Activated CD4-positive, alpha-beta T cell treated with anti-CD3 and anti-CD28 coated beads for 36 hours (primary cell): Measurements from ENCODE around the gene RIMKLB. TPM values are rescaled to one million over a fixed set of nuclear protein-coding genes. Genes with fewer than 3 reads are reported as not detected.
"Not testable (repeated sequence)": the region's sequence is repeated elsewhere in the genome, so short reads cannot be mapped to it uniquely, and the experiment has no call there.

Experiments used
- ATAC-seq: fragments of 200-7000 bp; cut with Tn5 transposase; one replicate; pipeline ENCODE4 v1.10.0; 2021; ENCODE audit warnings: mild to moderate bottlenecking, moderate library complexity
- CTCF ChIA-PET: fragments of 350-600 bp; sonication (Branson Sonifier 250); formaldehyde crosslinking; loops from one replicate; lab custom pipeline; 2021; ENCODE audit warnings: antibody characterized with exemption; lab: Charles Lee
- POLR2A ChIA-PET: fragments of 350-600 bp; sonication (Branson Sonifier 250); formaldehyde crosslinking; loops from one replicate; lab custom pipeline; 2021; ENCODE audit warnings: antibody characterized with exemption, inconsistent platforms; lab: Charles Lee
- DNase-seq: peaks from one replicate; pipeline ENCODE4 v3.0.0-alpha.2; 2020
- H3K27ac Mint-ChIP-seq: one replicate; pipeline ENCODE4 v1.8.0; 2021; ENCODE audit warnings: mixed read lengths
- H3K27me3 Mint-ChIP-seq: one replicate; pipeline ENCODE4 v1.8.0; 2021; ENCODE audit warnings: mixed read lengths
- H3K36me3 Mint-ChIP-seq: one replicate; pipeline ENCODE4 v1.8.0; 2021; ENCODE audit warnings: low read depth, mixed read lengths
- H3K4me1 Mint-ChIP-seq: one replicate; pipeline ENCODE4 v1.8.0; 2021; ENCODE audit warnings: mixed read lengths
- H3K4me3 Mint-ChIP-seq: one replicate; pipeline ENCODE4 v1.8.0; 2021; ENCODE audit warnings: mild to moderate bottlenecking, moderate library complexity, mixed read lengths
- H3K9me3 Mint-ChIP-seq: one replicate; pipeline ENCODE4 v1.8.0; 2021; ENCODE audit warnings: low read depth, mixed read lengths
- intact Hi-C, 2 experiments: fragments of 100-400 bp; cut with DNase I in 1 of 2; cut with micrococcal nuclease in 1 of 2; formaldehyde crosslinking; loops; one replicate each; pipeline versions ENCODE4 v1.14.2 to v1.15.1; 2022 to 2024; cut with DNase I, micrococcal nuclease
- total RNA-seq, 2 experiments: library from RNA; stranded (reverse); gene quantifications; one replicate each; pipeline ENCODE4 v1.2.3, GENCODE V29; 2021

RIMKLB gene
- total RNA-seq, 2 experiments from 2014 or later: 5.2 to 5.3 TPM

DNA sequence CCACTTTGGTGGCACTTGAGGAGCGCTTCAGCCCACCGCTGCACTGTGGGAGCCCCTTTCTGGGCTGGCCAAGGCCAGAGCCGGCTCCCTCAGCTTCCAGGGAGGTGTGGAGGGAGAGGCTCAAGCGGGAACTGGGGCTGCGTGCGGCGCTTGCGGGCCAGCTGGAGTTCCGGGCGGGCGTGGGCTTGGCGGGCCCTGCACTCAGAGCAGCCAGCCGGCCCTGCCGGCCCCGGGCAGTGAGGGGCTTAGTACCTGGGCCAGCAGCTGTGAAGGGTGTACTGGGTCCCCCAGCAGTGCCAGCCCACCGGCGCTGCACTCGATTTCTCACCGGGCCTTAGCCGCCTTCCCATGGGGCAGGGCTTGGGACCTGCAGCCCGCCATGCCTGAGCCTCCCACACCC is 96.8 kb downstream of the RIMKLB start:
- ATAC-seq, H3K27me3 Mint-ChIP-seq, H3K27ac Mint-ChIP-seq, H3K4me3 Mint-ChIP-seq, POLR2A ChIA-PET, CTCF ChIA-PET, H3K9me3 Mint-ChIP-seq, DNase-seq, intact Hi-C loops, H3K4me1 Mint-ChIP-seq, H3K36me3 Mint-ChIP-seq: not testable (repeated sequence)

DNA sequence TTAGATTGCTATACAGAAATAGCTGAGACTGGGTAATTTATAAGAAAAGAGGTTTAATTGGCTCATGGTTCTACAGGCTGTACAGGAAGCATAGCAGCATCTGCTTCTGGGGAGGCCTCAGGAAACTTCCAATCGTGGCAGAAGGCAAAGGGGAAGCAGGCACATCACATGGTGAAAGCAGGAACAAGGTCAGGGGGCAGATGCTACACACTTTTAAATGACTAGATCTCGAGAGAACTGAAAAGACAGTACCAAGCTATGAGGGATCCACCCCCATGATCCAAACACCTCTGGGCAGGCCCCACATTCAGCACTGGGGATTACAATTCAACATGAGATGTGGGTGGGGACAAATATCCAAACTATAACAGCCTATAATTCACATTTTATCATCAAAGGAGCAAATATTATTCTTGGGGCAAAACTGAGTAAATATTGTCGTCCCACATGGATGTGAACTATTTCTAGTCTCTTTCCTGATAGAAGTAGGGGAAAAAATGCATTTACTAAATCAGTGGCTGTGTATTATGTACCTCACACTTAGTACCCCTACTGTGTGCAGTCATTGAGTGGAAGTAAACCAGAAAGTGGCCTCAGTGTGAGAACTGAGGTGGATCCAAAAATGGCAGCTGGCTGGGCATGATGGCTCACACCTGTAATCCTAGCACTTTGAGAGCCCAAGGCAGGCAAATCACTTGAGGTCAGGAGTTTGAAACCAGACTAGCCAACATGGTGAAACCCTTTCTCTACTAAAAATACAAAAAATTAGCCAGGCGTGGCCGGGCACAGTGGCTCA is 99.2 kb downstream of the RIMKLB start:
- POLR2A ChIA-PET: no interaction called here
- no peak for DNase-seq
- Mint-ChIP-seq H3K4me1 (no peaks in the 10 kb centered on the region), H3K36me3 (no peaks in the 10 kb centered on the region), H3K4me3 (no peak overlapping the region), H3K9me3 (no peaks in the 10 kb centered on the region), H3K27ac (no peak overlapping the region), H3K27me3 (no peaks in the 10 kb centered on the region)
- CTCF ChIA-PET: interaction anchor here (1.3 to 1.6 kb wide), 2 partner anchors 64 to 152 kb away, joined by 3 to 4 read pairs; partner anchors contain the start of gene M6PR
- ATAC-seq: no peak
- intact Hi-C loops: loop anchor here in 1 of 2 experiments (1.0 kb wide), 1 partner anchor 11 kb away; no protein-coding TSS in a partner anchor

- ATAC-seq, intact Hi-C loops, DNase-seq, H3K36me3 Mint-ChIP-seq, H3K4me3 Mint-ChIP-seq, POLR2A ChIA-PET, H3K4me1 Mint-ChIP-seq, CTCF ChIA-PET, H3K27me3 Mint-ChIP-seq, H3K27ac Mint-ChIP-seq, H3K9me3 Mint-ChIP-seq: not testable (repeated sequence)
These were observed 103.4 kb downstream of the RIMKLB start for GRCh38 chr12:8801213-8801612.

- CTCF ChIA-PET: not testable (repeated sequence)
These were observed 107.0 kb downstream of the RIMKLB start for GRCh38 chr12:8804833-8805232.

DNA sequence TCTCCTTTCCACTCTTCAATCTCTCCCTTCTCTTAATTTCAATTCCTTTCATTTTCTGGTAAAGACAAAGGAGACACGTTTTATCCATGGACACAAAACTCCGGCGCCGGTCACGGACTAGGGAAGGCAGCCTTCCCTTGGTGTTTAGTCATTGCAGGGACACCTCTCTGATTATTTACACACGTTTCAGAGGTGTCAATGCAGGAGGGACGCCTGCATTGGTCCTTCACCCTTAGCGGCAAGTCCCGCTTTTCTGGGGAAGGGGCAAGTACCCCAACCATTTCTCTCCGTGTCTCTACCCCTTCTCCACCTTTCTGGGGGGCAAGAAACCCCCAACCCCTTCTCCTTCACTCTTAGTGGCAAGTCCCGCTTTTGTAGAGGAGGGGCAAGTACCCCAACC is 107.7 kb downstream of the RIMKLB start:
- intact Hi-C loops, H3K36me3 Mint-ChIP-seq, CTCF ChIA-PET, POLR2A ChIA-PET, H3K27ac Mint-ChIP-seq, ATAC-seq, DNase-seq, H3K9me3 Mint-ChIP-seq, H3K4me1 Mint-ChIP-seq, H3K27me3 Mint-ChIP-seq, H3K4me3 Mint-ChIP-seq: not testable (repeated sequence)

More at GRCh38 chr12:8804833-8805232, 107.0 kb downstream of the RIMKLB start:
- DNase-seq, H3K4me1 Mint-ChIP-seq, H3K4me3 Mint-ChIP-seq, ATAC-seq, POLR2A ChIA-PET, H3K27ac Mint-ChIP-seq, H3K9me3 Mint-ChIP-seq, H3K36me3 Mint-ChIP-seq, intact Hi-C loops, H3K27me3 Mint-ChIP-seq: not testable (repeated sequence)

- CTCF ChIA-PET, H3K27me3 Mint-ChIP-seq, ATAC-seq, H3K9me3 Mint-ChIP-seq, H3K4me1 Mint-ChIP-seq, DNase-seq, POLR2A ChIA-PET, H3K4me3 Mint-ChIP-seq, intact Hi-C loops, H3K27ac Mint-ChIP-seq, H3K36me3 Mint-ChIP-seq: not testable (repeated sequence)
These were observed 109.3 kb downstream of the RIMKLB start for GRCh38 chr12:8807084-8807483.

DNA sequence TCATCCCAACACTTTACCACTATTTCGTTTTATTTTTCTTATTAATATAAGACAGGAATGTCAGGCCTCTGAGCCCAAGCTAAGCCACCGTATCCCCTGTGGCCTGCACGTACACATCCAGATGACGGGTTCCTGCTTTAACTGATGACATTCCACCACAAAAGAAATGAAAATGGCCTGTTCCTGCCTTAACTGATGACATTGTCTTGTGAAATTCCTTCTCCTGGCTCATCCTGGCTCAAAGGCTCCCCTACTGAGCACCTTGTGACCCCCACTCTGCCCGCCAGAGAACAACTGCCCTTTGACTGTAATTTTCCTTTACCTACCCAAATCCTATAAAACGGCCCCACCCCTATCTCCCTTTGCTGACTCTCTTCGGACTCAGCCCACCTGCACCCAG is 112.3 kb downstream of the RIMKLB start:
- H3K4me3 Mint-ChIP-seq, H3K27ac Mint-ChIP-seq, H3K36me3 Mint-ChIP-seq, ATAC-seq, CTCF ChIA-PET, intact Hi-C loops, DNase-seq, POLR2A ChIA-PET, H3K27me3 Mint-ChIP-seq, H3K4me1 Mint-ChIP-seq, H3K9me3 Mint-ChIP-seq: not testable (repeated sequence)

DNA sequence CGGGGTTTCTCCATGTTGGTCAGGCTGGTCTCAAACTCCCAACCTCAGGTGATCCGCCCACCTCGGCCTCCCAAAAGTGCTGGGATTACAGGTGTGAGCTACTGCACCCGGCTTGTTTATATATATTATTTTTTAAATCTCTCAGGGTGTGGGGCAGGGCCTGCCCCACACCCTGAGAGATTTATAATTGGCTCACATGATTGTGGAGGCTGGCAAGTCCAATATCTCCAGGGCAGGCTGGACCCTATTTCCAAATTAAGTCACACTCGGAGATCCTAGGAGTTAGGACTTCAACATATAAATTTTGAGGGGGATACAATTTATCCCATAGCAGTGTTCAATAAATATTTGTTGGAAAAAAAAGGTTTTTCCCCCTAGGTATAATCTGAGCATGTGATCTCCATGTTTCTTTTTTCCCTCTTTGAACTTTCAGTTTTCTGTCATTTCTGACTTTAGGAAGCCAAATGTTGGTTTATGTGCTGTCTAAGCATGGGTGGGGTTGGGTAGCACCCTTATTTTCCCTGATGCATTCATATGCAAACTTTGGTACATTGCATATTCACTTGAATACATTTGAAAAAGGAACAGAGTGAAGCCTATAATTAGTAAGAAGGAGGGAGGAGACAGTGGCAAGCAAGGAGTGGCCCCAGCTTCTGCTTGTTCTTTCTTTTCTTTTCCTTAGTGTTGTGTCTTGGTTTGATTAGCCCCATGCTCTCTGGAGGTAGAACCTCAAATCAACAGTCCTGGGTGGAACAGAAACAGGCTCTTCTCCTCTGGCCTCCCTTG is 116.0 kb downstream of the RIMKLB start:
- intact Hi-C loops: no loop called here
- no peaks in the 10 kb centered on the region for H3K4me1 Mint-ChIP-seq
- no peak overlapping the region for H3K4me3 Mint-ChIP-seq

GRCh38 chr12:8816448-8817050 is 118.8 kb downstream of the RIMKLB start:
- POLR2A ChIA-PET: interaction anchor here (0.6 to 0.7 kb wide), 2 partner anchors 120 to 161 kb away, joined by 3 read pairs; no protein-coding TSS in a partner anchor
- H3K4me3 Mint-ChIP-seq: no peak overlapping the region
- ATAC-seq (no peak), DNase-seq (no peak)
- no peaks in the 10 kb centered on the region for H3K9me3 Mint-ChIP-seq
- H3K36me3 Mint-ChIP-seq: no peaks in the 10 kb centered on the region
- no peaks in the 10 kb centered on the region for H3K4me1 Mint-ChIP-seq
- no peak overlapping the region for H3K27ac Mint-ChIP-seq
- CTCF ChIA-PET: interaction anchor here (0.7 to 0.9 kb wide), 2 partner anchors 35 to 82 kb away, joined by 3 to 4 read pairs; no protein-coding TSS in a partner anchor
- intact Hi-C loops: no loop called here
- no peaks in the 10 kb centered on the region for H3K27me3 Mint-ChIP-seq

More for the DNA sequence above, 116.0 kb downstream of the RIMKLB start:
- ChIA-PET CTCF (interaction anchor here (0.9 kb wide), 1 partner anchor 49 kb away, joined by 3 read pairs; no protein-coding TSS in a partner anchor), POLR2A (no interaction called here)
- H3K9me3 Mint-ChIP-seq: no peaks in the 10 kb centered on the region
- H3K27me3 Mint-ChIP-seq: no peaks in the 10 kb centered on the region
- ATAC-seq: no peak
- no peaks in the 10 kb centered on the region for H3K36me3 Mint-ChIP-seq
- DNase-seq: no peak
- H3K27ac Mint-ChIP-seq: no peak overlapping the region

- DNase-seq (no peak), ATAC-seq (no peak)
- no peaks in the 10 kb centered on the region for H3K27me3 Mint-ChIP-seq
- intact Hi-C loops: no loop called here
- no peaks in the 10 kb centered on the region for H3K4me1 Mint-ChIP-seq
- H3K36me3 Mint-ChIP-seq: no peaks in the 10 kb centered on the region
- ChIA-PET CTCF (interaction anchor here (0.6 to 1.1 kb wide), 3 partner anchors 42 to 87 kb away, joined by 3 to 4 read pairs (median 3); no protein-coding TSS in a partner anchor), POLR2A (no interaction called here)
- H3K27ac Mint-ChIP-seq: no peak overlapping the region
- H3K4me3 Mint-ChIP-seq: no peak overlapping the region
- H3K9me3 Mint-ChIP-seq: no peaks in the 10 kb centered on the region
These were observed 120.1 kb downstream of the RIMKLB start for GRCh38 chr12:8817856-8818255.

DNA sequence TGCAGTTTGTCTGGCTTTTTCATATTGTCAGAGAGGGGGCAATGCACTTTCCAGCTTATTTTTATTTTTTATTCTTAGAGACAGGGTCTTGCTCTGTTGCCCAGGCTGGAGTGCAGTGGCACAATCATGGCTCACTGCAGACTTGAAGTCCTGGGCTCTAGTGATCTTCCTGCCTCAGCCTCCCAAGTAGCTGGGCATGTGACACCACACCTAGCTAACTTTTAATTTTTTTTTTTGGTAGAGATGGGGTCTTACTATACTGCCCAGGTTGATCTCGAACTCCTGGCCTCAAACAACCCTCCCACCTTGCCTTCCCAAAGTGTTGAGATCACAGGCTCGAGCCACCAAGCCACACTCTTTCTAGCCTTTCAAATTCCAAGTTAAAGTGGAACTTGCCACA is 120.7 kb downstream of the RIMKLB start:
- H3K27me3 Mint-ChIP-seq: no peaks in the 10 kb centered on the region
- H3K27ac Mint-ChIP-seq: no peak overlapping the region
- no peaks in the 10 kb centered on the region for H3K4me1 Mint-ChIP-seq
- ChIA-PET CTCF (interaction anchor here (1.0 to 1.1 kb wide), 2 partner anchors 42 to 73 kb away, joined by 3 read pairs; no protein-coding TSS in a partner anchor), POLR2A (no interaction called here)
- no peaks in the 10 kb centered on the region for H3K36me3 Mint-ChIP-seq
- DNase-seq: no peak
- no peaks in the 10 kb centered on the region for H3K9me3 Mint-ChIP-seq
- no peak for ATAC-seq
- no peak overlapping the region for H3K4me3 Mint-ChIP-seq
- intact Hi-C loops: no loop called here
